GM21619 (cell line): ENCODE results near the gene ITGB1.

Source experiments
- ATAC-seq: cut with Tn5 transposase; IDR thresholded peaks from one replicate; pipeline ENCODE4 v1.9.1; 2021; ENCODE audit not compliant: unreplicated experiment

The ITGB1 gene

GRCh38 chr10:32891261-32891660, 66.8 kb downstream of the ITGB1 start:
- ATAC-seq, result no peak

GRCh38 chr10:32890444-32890843, 67.6 kb downstream of the ITGB1 start:
- ATAC-seq, result no peak

- no peak for ATAC-seq
Observed at GRCh38 chr10:32889631-32890212, 68.3 kb downstream of the ITGB1 start.

GRCh38 chr10:32888161-32888927, 69.7 kb downstream of the ITGB1 start:
- no peak for ATAC-seq

- no peak for ATAC-seq
Observed at GRCh38 chr10:32887481-32887880, 70.5 kb downstream of the ITGB1 start.

- no peak for ATAC-seq
Observed at GRCh38 chr10:32882076-32882475, 76.0 kb downstream of the ITGB1 start.

GRCh38 chr10:32878646-32879045, 79.4 kb downstream of the ITGB1 start:
- ATAC-seq, result no peak

- no peak for ATAC-seq
Observed at GRCh38 chr10:32877915-32878314, 80.1 kb downstream of the ITGB1 start.

- no peak for ATAC-seq
Observed at GRCh38 chr10:32865170-32865569, 92.9 kb downstream of the ITGB1 start.

- no peak for ATAC-seq
Observed at GRCh38 chr10:32854435-32854834, 103.6 kb downstream of the ITGB1 start.

GRCh38 chr10:32851301-32851700, 106.7 kb downstream of the ITGB1 start:
- ATAC-seq, result no peak
